Osteoblast (primary cell): ENCODE results near the gene ARHGEF11. TPM values are rescaled to one million over a fixed set of nuclear protein-coding genes. Genes with fewer than 3 reads are reported as not detected.
"Not testable (repeated sequence)": the region's sequence is repeated elsewhere in the genome, so short reads cannot be mapped to it uniquely, and the experiment has no call there.

Source experiments
- DNase-seq: peaks from one replicate; pipeline ENCODE4 v3.0.0; 2011; ENCODE audit warnings: low spot score, mixed read lengths; ENCODE audit not compliant: insufficient read length; ENCODE audit errors: missing footprints
- H2AFZ ChIP-seq: 2 replicates; pipeline ENCODE4 v1.6.0; 2011; ENCODE audit warnings: mild to moderate bottlenecking, low read length
- H3K27ac ChIP-seq: 2 replicates; pipeline ENCODE4 v1.5.1; 2011; ENCODE audit warnings: mild to moderate bottlenecking, low read depth, low read length, moderate library complexity
- H3K27me3 ChIP-seq: 2 replicates; pipeline ENCODE4 v1.6.0; 2012; ENCODE audit warnings: mild to moderate bottlenecking, control low read depth, inconsistent platforms, low read length, moderate library complexity; ENCODE audit not compliant: insufficient read depth
- H3K36me3 ChIP-seq: 2 replicates; pipeline ENCODE4 v1.5.1; 2011; ENCODE audit warnings: mild to moderate bottlenecking, low read length, control low read depth, moderate library complexity; ENCODE audit not compliant: insufficient read depth
- H3K4me1 ChIP-seq: 2 replicates; pipeline ENCODE4 v1.5.1; 2011; ENCODE audit warnings: mild to moderate bottlenecking, low read length, control low read depth, moderate library complexity; ENCODE audit not compliant: insufficient read depth
- H3K4me2 ChIP-seq: 2 replicates; pipeline ENCODE4 v1.6.0; 2011; ENCODE audit warnings: mild to moderate bottlenecking, low read length; ENCODE audit not compliant: insufficient read depth
- H3K4me3 ChIP-seq: fragments of 200-600 bp; sonication (generic); 3 replicates; pipeline ENCODE4 v1.5.1; 2012; ENCODE audit warnings: mild to moderate bottlenecking, low read length, inconsistent platforms; ENCODE audit not compliant: insufficient read depth
- H3K79me2 ChIP-seq: 2 replicates; pipeline ENCODE4 v1.6.0; 2012; ENCODE audit warnings: mild to moderate bottlenecking, low read length, control low read depth, inconsistent platforms; ENCODE audit not compliant: insufficient read depth
- H3K9me3 ChIP-seq: 2 replicates; pipeline ENCODE4 v1.5.1; 2011; ENCODE audit warnings: low read depth, low read length, control low read depth
- H4K20me1 ChIP-seq: 2 replicates; pipeline ENCODE4 v1.6.0; 2012; ENCODE audit warnings: mild to moderate bottlenecking, low read length, control low read depth; ENCODE audit not compliant: insufficient read depth
- total RNA-seq: library from RNA; depleted of rRNA; stranded (reverse); fragments of >200 nt; gene quantifications from 2 replicates; pipeline ENCODE4 v1.2.3, GENCODE V29; 2012
- TF ChIP-seq, protein P1 (sequence below): IDR thresholded peaks from 2 replicates; pipeline ENCODE4 v1.5.1; 2011; ENCODE audit warnings: mild to moderate bottlenecking, low read depth, low read length, moderate library complexity; ENCODE audit errors: extremely low read depth

ARHGEF11 gene
- total RNA-seq, 1 donor: 50.3 TPM

GRCh38 chr1:157056269-157056668 lies 10.7 kb upstream of the ARHGEF11 start:
- Histone ChIP-seq H3K4me1 (no peaks in the 10 kb centered on the region), H2AFZ (no peak overlapping the region), H3K79me2 (no peaks in the 10 kb centered on the region), H3K36me3 (no peaks in the 10 kb centered on the region), H3K4me3 (no peak overlapping the region), H4K20me1 (no peaks in the 10 kb centered on the region), H3K9me3 (no peaks in the 10 kb centered on the region), H3K27me3 (peaks cover 26% of the 10 kb centered on the region), H3K4me2 (no peak overlapping the region), H3K27ac (no peak overlapping the region)
- no peak for DNase-seq
- TF ChIP-seq, protein P1, sequence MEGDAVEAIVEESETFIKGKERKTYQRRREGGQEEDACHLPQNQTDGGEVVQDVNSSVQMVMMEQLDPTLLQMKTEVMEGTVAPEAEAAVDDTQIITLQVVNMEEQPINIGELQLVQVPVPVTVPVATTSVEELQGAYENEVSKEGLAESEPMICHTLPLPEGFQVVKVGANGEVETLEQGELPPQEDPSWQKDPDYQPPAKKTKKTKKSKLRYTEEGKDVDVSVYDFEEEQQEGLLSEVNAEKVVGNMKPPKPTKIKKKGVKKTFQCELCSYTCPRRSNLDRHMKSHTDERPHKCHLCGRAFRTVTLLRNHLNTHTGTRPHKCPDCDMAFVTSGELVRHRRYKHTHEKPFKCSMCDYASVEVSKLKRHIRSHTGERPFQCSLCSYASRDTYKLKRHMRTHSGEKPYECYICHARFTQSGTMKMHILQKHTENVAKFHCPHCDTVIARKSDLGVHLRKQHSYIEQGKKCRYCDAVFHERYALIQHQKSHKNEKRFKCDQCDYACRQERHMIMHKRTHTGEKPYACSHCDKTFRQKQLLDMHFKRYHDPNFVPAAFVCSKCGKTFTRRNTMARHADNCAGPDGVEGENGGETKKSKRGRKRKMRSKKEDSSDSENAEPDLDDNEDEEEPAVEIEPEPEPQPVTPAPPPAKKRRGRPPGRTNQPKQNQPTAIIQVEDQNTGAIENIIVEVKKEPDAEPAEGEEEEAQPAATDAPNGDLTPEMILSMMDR: no peak

DNA sequence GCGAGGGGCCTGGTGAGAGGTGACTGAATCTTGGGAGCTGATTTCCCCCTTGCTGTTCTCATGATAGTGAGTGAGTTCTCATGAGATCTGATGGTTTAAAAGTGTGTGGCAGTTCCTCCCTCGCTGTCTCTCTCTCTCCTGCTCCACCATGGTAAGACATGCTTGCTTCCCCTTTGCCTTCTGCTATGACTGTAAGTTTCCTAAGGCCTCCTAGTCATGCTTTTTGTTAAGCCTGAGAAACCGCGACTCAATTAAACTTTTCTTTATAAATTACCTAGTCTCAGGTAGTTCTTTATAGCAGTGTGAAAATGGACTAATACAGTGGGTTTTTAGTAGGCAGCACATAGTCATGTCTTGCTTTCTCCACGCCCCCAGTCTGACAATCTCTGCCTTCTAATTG lies 10.2 kb upstream of the ARHGEF11 start:
- H3K4me3 ChIP-seq, H3K9me3 ChIP-seq, H3K4me2 ChIP-seq, H3K79me2 ChIP-seq, H2AFZ ChIP-seq, H3K36me3 ChIP-seq, H3K27ac ChIP-seq, H4K20me1 ChIP-seq, DNase-seq, H3K4me1 ChIP-seq: not testable (repeated sequence)
- peaks cover 30% of the 10 kb centered on the region for H3K27me3 ChIP-seq

- H3K36me3 ChIP-seq: no peaks in the 10 kb centered on the region
These were observed 5.3 kb upstream of the ARHGEF11 start for GRCh38 chr1:157050836-157051235.

GRCh38 chr1:157047062-157047410 lies 1.5 kb upstream of the ARHGEF11 start:
- peaks cover 21% of the 10 kb centered on the region for H3K27me3 ChIP-seq
- peaks cover 26% of the 10 kb centered on the region for H3K79me2 ChIP-seq
- H2AFZ ChIP-seq: no peak overlapping the region
- peaks cover 23% of the 10 kb centered on the region for H3K4me1 ChIP-seq
- H4K20me1 ChIP-seq: peaks cover 20% of the 10 kb centered on the region
- H3K4me3 ChIP-seq: no peak overlapping the region
- TF ChIP-seq, protein P1: no peak
- H3K4me2 ChIP-seq: no peak overlapping the region
- H3K27ac ChIP-seq: no peak overlapping the region
- DNase-seq: no peak
- H3K9me3 ChIP-seq: no peaks in the 10 kb centered on the region
- no peaks in the 10 kb centered on the region for H3K36me3 ChIP-seq

More at GRCh38 chr1:157050836-157051235, 5.3 kb upstream of the ARHGEF11 start:
- Histone ChIP-seq H2AFZ (no peak overlapping the region), H3K79me2 (no peaks in the 10 kb centered on the region), H3K27me3 (peaks cover 33% of the 10 kb centered on the region), H4K20me1 (no peaks in the 10 kb centered on the region), H3K27ac (no peak overlapping the region), H3K4me3 (no peak overlapping the region), H3K9me3 (no peaks in the 10 kb centered on the region), H3K4me2 (no peak overlapping the region), H3K4me1 (peaks cover 3% of the 10 kb centered on the region)
- TF ChIP-seq, protein P1: no peak
- DNase-seq: no peak
